OCI-LY1 (cell line): ENCODE results near the gene TBC1D3L.
"Not testable (repeated sequence)": the region's sequence is repeated elsewhere in the genome, so short reads cannot be mapped to it uniquely, and the experiment has no call there.

Source experiments
- H2AFZ ChIP-seq: fragments of 200-600 bp; sonication (generic), shearing (Covaris generic); 2 replicates; pipeline ENCODE4 v1.6.0; 2014; ENCODE audit warnings: antibody characterized with exemption, mild to moderate bottlenecking, low read length
- H3F3A ChIP-seq: fragments of 200-600 bp; sonication (generic), shearing (Covaris generic); 2 replicates; pipeline ENCODE4 v1.6.0; 2014; ENCODE audit warnings: mild to moderate bottlenecking, antibody characterized with exemption, low read length, moderate library complexity; ENCODE audit not compliant: insufficient read depth
- H3K27ac ChIP-seq: fragments of 200-600 bp; sonication (generic); 2 replicates; pipeline ENCODE4 v1.5.1; 2014; ENCODE audit warnings: low read length, mixed run types, mild to moderate bottlenecking, low read depth; ENCODE audit not compliant: poor library complexity, severe bottlenecking
- H3K27me3 ChIP-seq: fragments of 200-600 bp; sonication (generic); 2 replicates; pipeline ENCODE4 v1.6.0; 2014; ENCODE audit warnings: antibody characterized with exemption, mild to moderate bottlenecking, low read length, moderate library complexity; ENCODE audit not compliant: insufficient read depth
- H3K36me3 ChIP-seq: fragments of 200-600 bp; sonication (generic); 2 replicates; pipeline ENCODE4 v1.6.1; 2014; ENCODE audit warnings: mild to moderate bottlenecking, antibody characterized with exemption, low read length, moderate library complexity, mixed read lengths; ENCODE audit not compliant: insufficient read depth
- H3K4me1 ChIP-seq: fragments of 200-600 bp; sonication (generic); 2 replicates; pipeline ENCODE4 v1.5.1; 2014; ENCODE audit warnings: mild to moderate bottlenecking, low read length, moderate library complexity; ENCODE audit not compliant: insufficient read depth, severe bottlenecking
- H3K4me2 ChIP-seq: fragments of 200-600 bp; sonication (generic), shearing (Covaris generic); 2 replicates; pipeline ENCODE4 v1.6.1; 2014; ENCODE audit warnings: low read length
- H3K4me3 ChIP-seq: fragments of 200-600 bp; sonication (generic); 2 replicates; pipeline ENCODE4 v1.5.1; 2014; ENCODE audit warnings: low read length, low read depth, mild to moderate bottlenecking, mixed read lengths; ENCODE audit not compliant: poor library complexity, severe bottlenecking
- H3K79me2 ChIP-seq: fragments of 200-600 bp; shearing (Covaris generic); 2 replicates; pipeline ENCODE4 v1.6.1; 2016; ENCODE audit warnings: mixed run types, low read length, mixed read lengths; ENCODE audit not compliant: insufficient read depth
- H3K9ac ChIP-seq: fragments of 200-600 bp; sonication (generic), shearing (Covaris generic); 2 replicates; pipeline ENCODE4 v1.6.1; 2014; ENCODE audit warnings: mild to moderate bottlenecking, low read length, mixed read lengths
- H3K9me2 ChIP-seq: fragments of 200-600 bp; sonication (generic), shearing (Covaris generic); 2 replicates; pipeline ENCODE4 v1.6.1; 2014; ENCODE audit warnings: low read depth, mild to moderate bottlenecking, low read length, mixed read lengths
- H3K9me3 ChIP-seq: fragments of 200-600 bp; shearing (Covaris generic); 2 replicates; pipeline ENCODE4 v1.6.1; 2014; ENCODE audit warnings: low read length, mixed read lengths
- H4K20me1 ChIP-seq: fragments of 200-600 bp; sonication (generic), shearing (Covaris generic); 2 replicates; pipeline ENCODE4 v1.6.0; 2016; ENCODE audit warnings: mild to moderate bottlenecking, low read length; ENCODE audit not compliant: insufficient read depth

The TBC1D3L gene

GRCh38 chr17:37988960-37989359, at the start of gene TBC1D3L:
Gene TBC1D3L, minus strand, starts transcription at chr17:37989060. Its CDS starts 1,540 bp downstream, at chr17:37987520.
- not testable (repeated sequence) for H4K20me1 ChIP-seq, H3K36me3 ChIP-seq, H3K4me2 ChIP-seq, H3K9me2 ChIP-seq, H3K4me3 ChIP-seq, H3K9ac ChIP-seq, H3F3A ChIP-seq, H3K27ac ChIP-seq, H3K9me3 ChIP-seq, H2AFZ ChIP-seq, H3K79me2 ChIP-seq, H3K4me1 ChIP-seq, H3K27me3 ChIP-seq

GRCh38 chr17:38003676-38004075, 14.8 kb upstream of the TBC1D3L start, which contains the start of gene TBC1D3D:
Gene TBC1D3D, plus strand, starts transcription at chr17:38003976. Its CDS starts 1,585 bp downstream, at chr17:38005561.
- H3K9me3 ChIP-seq, H2AFZ ChIP-seq, H3F3A ChIP-seq, H3K36me3 ChIP-seq, H3K4me3 ChIP-seq, H3K27ac ChIP-seq, H3K9ac ChIP-seq, H3K27me3 ChIP-seq, H3K79me2 ChIP-seq, H3K4me2 ChIP-seq, H4K20me1 ChIP-seq, H3K4me1 ChIP-seq, H3K9me2 ChIP-seq: not testable (repeated sequence)
